Activated gamma-delta T cell treated with Interleukin-2 at 50 U/mL for 16 hours (primary cell): ENCODE measurements around the gene ABHD6.
"Not testable (repeated sequence)": the region's sequence is repeated elsewhere in the genome, so short reads cannot be mapped to it uniquely, and the experiment has no call there.

ENCODE experiments used
- DNase-seq: peaks from one replicate; pipeline ENCODE4 v3.0.0-alpha.2; 2020

Gene ABHD6

DNA sequence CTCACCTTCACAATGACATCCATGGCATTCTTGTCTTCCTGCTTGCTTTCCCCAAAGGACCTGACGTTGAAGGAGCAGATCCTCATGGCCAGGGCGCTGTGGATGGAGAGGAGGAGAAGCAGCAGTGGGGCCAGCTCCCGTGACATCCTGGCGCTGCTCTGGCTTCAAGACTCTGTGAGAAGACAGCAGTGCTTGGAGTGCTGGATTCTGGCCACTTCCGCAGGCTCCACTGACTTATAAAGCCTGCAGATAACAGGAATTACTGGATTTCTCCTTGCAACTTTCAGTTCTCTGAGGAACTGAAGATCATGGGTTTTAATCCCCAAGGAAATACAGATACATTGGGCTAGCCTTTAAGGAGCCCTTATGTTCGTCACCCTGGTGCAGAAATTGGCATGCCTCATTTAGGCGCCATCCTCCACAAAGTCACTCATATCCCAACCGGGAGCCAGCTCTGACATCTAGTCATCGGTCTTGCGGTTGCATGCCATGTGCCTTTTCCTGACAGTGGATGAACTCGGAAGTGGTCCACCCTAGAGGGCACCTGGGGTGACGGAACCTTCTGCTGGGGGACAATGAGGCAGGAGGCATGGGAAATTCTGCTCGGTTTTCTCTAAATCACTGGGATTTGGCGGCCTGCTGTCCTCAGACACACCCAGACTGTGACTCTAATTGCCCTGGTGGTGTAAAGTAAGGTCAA, 26.7 kb upstream of the ABHD6 start, which contains the start of gene DNASE1L3:
Gene DNASE1L3 (minus strand): TSS at position 212 of the 700 bp plus-strand sequence. CDS start 66 bp downstream, at position 146.
- no peak for DNase-seq

DNA sequence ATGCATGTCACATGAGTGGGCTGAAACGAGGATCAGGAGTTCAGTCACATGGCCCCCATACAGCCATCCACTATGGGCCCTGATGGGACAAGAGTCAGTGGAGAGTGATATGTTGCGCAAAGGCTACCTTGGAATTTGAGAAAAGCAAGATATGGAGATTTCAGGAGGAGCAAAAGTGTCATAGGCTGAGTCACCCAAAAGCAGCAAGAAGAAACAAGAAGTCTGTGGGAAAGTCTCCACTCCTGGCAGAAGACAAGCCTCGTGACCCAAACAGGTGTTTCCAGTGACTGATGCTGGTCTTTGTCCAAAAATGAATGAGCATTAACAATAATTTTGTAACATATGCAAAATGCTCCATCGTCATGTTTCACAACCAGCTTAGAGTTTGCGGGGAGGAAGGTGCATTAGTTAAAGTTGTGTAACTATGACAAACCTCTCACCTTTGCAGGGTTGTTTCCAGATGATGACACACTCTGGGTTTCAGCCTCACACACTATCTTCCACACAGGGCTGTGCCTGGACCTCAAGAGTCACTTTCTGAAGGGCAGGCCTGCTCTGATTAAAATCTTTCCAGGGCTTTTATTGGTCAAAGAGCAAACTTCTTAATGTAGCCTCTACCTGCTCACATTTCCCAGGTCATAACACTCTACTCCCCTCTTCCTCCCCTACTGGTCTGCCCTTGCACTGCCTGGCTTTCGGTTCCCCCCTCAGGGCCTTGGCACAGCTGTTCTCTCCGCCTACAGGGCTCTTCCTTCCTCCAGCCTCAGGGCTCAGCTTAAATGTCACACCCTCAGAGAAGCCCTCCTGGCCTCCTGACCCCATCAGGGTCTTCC, 22.9 kb upstream of the ABHD6 start:
- DNase-seq: no peak

DNA sequence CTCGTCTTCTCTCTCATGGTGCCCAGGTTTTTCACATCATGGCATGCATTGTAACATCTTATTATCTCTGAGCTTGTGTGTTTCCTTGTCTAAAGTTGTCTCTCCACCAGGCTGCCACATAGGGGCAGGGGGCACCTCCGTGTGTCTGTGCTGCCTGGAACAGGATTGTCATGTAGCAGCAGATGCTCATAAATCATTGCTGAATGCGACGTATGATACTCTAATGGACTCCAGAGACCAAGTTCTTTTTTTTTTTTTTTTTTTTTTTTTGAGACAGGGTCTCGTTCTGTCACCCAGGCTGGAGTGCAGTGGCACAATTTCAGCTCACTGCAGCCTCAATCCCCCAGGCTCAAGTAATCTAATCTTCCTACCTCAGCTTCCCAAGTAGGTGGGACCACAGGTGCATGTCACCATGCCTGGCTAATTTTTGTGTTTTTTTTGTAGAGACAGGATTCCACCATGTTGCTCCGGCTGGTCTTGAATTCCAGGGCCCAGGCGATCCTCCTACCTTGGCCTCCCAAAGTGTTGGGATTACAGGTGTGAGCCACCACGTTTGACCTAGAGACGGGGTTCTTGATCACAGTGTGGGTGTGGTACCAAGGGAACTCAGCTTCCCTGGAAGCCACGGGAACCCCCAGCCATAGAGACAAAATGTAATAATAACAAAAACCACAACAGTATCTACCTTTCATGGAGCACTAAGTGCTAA, 22.1 kb upstream of the ABHD6 start:
- DNase-seq: no peak

DNA sequence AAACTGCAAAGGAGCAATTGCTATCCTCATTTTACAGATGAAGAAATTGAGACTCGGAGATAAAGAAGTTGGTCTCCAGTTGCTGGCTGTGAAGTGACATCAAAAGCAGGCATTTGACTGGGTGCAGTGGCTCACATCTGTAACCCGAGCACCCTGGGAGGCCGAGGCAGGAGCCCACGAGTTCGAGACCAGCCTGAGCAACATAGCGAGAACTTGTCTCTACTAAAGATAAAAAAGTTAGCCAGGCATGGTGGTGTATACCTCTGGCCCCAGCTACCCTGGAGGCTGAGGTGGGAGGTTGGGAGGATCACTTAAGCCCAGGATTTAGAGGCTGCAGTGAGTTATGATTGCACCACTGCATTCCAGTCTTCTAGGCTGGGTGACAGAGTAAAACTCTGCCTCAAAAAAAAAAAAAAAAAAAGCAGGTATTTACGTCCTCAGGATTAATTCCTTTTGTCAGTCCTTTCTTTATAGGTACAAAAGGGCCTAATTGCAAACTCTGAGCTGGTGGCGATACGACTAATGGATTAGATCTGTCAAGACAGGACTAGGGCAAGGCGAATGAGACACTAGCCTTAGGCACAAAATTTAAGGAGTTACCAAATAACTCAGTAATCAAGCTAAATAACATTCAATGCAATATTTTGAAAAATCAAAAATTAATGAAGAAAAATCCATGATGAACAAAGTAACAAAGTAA, 20.9 kb upstream of the ABHD6 start:
- DNase-seq: no peak

DNA sequence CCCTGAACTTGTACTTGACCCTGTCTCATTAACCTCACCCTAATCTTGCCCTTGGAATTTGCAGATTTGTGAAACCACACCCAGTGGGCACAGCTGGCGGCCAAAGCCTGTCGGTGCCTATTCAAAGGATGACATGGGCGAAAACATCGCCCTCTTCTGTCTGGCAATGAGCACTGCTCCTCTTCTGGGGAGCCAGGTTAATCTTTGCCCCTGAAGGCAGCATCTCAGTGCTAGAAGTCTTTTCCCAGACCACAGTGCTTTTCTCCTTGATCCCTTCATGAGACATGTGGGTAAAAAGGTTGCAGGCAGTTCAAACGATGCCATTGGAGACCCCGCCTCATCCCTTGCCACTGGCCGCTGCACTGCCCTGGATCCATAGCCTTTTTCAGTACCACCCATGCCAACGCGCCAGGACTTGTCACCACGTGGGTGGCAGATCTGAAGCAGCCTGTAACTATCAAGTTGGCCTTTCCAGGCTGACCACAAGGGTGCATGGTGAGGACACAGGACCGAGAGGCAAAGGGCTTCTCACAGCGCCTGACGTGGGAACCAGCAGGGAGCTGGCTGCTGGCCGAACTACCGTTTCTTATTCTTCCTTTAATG, 20.3 kb upstream of the ABHD6 start:
- DNase-seq: peak; percentile 52

DNA sequence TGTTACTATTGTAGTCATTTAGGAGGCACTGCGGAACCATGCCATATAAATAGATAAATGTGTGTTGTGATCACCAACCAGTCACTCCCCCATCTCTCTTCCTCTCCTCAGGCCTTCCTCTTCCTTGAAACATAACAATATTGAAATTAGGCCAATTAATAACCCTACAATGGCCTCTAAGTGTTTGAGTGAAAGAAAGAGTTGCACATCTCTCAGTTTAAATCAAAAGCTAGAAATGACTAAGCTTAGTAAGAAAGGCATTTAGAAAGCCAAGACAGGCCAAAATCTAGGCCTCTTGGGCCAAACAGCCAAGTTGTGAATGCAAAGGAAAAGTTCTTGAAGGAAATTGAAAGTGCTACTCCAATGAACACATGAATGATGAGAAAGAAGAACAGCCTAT, 18.7 kb upstream of the ABHD6 start:
- no peak for DNase-seq

DNA sequence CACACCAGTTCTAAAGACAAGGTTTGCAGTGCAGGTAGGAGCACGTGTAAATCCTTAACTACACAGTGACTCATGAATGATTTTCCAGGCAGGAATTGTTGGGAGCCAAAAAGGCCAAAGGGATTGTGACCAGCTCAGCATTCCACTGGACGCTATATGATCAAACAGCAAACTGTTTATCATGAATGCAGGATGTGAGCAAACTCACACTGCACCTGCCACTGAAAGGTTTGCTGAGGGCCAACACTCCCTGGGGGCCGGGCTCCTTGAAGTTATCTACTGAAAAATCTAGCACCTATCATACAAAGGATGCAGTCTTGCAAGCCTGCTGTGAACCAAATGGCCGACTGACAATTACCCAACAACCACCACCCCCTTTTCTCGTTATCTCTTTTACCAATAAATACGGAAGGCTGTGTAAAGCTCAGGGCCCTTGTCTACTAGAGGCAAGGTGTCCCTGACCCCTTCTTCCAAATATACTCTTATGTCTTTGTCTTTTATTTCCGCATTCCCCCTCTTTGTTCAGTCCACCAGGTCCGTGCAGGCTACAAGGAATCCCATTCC, 15.3 kb upstream of the ABHD6 start:
- DNase-seq: no peak

DNA sequence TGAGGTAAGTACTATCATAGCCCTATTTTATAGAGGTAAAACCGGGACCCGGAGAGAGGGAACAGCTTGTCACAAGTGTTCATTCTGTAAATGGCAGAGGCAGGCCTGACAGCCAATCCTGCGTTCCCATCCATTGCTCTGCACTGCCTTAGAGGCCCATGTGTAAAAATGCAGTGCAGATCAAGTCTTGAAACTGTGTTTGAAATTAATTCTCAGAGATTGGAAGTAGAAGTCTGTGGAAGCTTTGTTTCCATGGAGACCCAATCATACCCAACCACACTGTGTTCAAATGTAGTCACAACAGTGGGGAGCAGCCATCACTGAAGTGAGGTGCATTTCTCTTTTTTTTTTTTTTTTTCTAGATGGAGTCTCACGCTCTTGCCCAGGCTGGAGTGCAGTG, 13.7 kb upstream of the ABHD6 start:
- DNase-seq: no peak

DNA sequence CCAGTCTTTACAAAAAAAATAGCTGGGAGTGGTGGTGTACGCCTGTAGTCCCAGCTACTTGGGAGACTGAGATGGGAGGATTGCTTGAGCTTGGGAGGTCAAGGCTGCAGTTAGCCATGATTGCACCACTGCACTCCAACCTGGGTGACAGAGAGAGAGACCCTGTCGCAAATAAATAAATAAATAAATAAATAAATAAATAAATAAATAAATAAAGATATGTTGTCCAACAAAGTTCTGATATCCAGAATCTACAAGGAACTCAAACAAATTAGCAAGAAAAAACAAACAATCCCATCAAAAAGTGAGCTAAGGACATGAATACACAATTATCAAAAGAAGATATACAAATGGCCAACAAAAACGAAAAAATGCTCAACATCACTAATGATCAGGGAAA, 9.7 kb upstream of the ABHD6 start:
- not testable (repeated sequence) for DNase-seq

DNA sequence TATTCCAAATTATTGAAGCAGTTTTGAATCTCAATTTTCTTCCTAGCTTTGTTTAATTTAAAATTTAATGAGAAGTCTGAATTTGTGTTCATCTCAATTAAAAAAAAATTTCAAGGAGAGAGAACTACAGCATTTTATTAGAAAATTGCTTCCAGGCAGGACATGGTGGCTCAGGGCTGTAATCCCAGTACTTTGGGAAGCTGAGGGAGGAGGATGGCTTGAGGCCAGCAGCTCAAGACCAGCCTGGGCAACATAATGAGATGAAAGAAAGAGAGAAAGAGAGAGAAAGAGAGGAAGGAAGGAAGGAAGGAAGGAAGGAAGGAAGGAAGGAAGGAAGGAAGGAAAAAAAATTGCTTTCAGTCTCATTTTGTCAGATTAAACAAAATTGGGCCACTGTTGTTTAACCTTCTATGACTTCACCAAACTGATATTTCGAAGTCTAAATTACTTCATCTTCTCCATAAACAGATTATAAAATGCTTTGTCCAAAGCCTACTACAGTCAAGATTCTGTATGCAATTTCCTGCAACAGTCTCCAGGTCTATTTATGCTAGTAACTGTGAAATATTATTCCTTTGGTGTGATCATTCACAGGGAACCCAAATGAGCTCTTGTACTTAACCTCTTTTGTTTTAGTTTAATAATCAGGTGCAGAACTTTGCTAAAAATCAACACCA, 6.6 kb upstream of the ABHD6 start:
- no peak for DNase-seq

DNA sequence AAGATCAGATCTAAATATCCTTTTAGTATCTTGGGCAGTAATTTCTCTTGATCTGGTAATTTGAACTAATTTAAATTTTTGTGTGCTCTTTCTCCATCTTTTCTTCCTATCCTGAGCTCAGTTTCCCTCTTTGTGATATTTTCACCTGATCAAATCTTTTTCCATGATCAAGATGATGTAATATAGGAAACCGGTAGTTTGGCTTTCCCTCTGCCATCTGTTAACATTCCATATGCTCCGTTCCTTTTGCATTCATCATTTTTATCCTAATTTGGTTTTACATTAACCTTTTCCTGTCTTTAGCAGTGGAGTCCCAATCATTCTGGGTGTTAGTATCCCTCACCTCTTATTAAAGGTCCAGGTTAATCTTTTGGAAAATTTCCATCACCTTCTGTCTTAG, 5.9 kb upstream of the ABHD6 start:
- no peak for DNase-seq

DNA sequence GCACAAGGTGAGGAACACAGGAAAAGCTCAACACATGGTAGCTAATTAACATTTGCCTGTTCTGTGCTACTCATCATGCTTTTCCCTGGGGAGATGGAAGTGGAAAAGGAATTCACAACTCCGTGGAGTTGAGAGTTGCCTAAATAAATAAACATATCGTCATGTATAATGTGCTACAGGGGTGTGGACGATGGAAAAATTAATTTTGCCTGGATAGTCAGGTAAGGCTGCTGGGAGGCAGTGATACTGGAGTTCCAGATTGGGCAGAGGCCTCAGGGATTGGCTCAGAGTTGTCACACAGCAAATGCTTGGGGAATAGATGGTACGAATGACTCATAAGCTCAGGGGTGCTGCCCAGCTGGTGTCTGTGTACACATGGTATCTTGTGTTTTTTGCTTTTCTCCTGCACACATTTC, 3.1 kb upstream of the ABHD6 start:
- DNase-seq: no peak

DNA sequence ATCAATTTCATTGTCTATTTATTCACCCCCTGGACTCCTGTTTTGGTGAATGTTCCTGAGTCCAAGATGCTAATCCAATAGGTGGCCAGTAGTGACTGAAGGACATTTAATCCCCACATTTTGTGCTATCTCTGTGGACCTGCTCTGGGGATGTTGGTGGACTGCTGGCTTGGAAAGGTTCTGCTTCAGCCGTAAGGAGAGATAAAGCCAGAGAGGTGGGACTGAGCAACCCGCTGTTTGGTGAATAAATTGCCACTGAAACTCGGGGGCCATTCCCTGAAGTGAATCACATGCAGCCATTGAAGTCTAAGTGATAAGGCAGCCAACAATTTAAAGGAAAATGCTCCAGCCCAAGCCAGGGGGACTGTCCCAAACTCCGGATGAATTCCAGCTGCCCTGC, 1.6 kb upstream of the ABHD6 start:
- DNase-seq: no peak

DNA sequence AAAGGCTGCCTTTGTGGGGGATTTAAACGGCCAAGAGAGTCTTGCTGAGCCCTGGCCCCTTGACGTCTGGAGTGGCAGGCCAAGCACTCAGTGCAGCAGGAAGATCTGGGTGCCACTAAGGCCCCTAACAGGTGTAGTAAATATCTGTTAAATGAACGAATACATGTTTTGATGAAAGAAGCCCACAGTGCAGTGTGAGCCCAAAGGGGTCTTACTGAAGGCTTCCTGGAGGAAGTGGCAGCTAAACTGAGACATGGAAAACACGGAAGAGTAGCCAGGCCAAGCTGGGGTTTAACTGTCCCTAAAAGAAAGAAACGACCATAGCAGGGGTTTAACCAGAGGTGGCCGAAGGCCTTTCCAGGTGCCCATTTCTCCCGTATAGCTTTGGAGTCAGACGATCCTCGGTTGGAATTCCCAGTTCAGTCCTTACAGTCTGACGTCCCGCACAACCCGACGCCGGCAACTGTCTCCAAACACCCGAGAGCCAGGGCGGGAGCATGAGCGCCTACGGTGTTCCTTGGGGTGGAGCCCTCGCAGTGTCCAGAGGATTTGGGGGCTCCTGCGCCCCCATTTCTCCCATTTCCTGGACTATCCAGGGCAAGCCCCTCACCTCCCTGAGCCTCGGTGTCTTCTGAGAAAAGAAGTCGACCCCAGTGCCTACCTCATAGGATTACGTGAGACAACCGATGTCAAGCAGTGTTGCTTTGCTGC, 910 bp upstream of the ABHD6 start:
- DNase-seq: no peak

DNA sequence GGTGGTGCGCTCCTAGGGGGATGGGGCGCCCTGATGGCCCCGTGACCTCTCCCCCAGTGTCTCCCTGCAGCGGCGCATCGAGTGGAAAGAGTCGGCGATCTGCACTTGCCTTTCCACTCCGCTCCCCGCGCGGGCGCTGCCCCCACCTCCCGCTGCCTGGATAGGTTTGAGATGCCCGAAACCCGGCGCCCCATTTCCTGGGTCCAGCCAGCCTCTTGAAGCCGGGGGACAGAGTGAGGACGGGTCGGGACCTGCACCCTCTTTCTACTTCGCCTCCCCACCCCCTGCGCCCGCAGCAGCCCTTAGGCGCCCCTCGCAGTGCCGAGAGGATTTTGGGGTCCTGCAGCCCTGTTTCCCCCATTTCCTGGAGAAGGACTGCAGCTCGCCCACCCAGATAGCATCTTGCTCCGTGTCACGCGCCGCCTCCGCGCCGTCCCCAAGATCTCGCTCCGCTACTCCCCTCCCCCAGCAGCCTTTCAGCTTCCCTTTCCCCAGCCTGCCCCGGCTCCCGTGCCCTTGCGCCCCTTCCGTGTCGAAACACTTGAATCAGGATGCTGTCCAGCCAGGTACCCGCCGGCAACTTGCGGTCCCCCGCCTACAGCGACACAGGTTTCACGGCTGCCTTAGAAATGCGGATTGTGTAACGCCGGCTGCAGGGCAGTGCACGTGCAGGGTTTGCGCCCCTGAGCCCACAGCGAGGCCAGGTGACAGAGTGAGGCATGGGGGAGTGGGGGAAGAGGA, 519 bp downstream of the ABHD6 start:
- peak; percentile 46 for DNase-seq

DNA sequence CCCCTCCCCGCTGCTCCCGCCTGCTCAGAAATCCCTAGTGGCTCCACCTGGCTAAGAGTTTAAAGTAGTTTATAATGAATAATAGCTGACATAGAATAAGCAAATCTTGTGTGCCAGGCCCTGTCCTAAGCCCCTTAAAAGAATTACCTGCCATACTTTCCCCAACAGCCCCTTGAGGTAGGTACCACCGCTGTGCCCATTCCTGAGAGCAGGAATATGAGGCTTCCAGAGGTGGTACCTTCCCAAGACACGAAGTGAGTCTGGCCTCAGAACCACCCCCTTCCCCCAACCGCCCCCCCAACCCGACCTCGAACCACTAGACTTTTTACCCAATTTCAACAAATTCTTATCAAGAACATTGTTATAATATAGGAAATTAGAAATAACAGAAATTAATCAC, 1.2 kb downstream of the ABHD6 start:
- DNase-seq: no peak

DNA sequence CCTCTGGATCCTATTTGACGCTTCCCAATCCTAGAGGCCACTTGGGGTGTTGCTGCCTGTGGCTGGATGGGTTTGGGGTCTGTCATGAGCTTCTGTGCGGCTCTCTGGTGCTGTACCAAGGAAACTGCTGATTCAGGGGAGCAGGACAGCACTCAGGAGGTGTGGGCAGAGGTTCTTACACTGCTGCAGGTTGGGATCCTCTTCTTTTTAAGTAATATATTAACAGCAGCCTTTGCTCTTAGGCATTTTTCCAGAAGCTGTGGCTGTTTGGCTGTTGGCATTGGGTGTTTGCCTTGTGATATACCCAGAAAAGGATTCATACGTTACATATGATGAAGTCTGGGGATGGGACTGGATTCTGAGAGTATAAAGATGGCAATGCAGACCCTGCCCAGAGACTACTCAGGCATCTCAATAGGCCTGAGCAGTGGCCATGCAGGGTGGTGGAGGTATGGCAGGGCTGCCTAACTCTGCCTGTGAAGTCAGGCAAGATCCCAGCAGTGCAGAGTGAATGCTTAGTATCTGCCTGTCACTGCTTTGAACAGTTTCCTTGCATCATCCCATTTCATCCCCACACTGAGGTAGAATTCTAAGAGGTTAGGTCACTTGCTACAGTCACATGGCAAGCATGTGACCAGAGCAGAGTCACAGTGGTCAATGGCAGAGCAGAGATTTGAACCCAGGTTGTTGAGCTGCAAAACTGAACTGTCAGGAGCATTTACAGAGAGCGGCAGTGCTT, 3.9 kb downstream of the ABHD6 start:
- DNase-seq: no peak

DNA sequence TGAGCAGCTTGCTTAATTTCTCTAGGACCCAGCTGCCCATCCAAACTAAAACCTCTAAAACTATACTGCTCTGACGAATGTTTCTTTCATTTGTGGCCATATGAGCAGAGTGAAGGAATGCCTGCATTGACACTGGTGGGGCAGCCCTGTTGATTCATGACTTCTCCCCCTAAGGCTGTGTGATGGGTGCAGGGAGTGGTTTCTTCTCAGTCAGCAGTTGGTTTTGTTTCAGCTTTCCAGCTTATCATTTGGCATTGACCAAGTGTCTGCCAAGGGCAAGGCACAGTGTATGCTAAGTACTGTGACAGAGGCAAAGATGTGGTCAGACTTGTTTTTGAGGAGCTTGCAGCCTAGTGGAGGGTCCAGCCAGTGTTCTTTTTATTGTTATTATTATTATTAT, 4.7 kb downstream of the ABHD6 start:
- DNase-seq: no peak

DNA sequence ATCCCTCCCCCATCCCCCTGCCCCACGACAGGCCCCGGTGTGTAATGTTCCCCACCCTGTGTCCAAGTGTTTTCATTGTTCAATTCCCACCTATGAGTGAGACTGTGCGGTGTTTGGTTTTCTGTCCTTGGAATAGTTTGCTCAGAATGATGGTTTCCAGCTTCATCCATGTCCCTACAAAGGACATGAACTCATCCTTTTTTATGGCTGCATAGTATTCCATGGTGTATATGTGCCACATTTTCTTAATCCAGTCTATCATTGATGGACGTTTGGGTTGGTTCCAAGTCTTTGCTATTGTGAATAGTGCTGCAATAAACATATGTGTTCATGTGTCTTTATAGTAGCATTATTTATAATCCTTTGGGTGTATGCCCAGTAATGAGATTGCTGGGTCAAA, 5.3 kb downstream of the ABHD6 start:
- not testable (repeated sequence) for DNase-seq
